GM12891 (cell line): ENCODE measurements around the gene TENM4.

Experiments
- POLR2A ChIP-seq: IDR thresholded peaks from 2 replicates; pipeline ENCODE4 v1.6.1; 2011; ENCODE audit warnings: low read depth, low read length, control low read depth
- TAF1 ChIP-seq: IDR thresholded peaks from 2 replicates; pipeline ENCODE4 v1.6.1; 2011; ENCODE audit warnings: low read depth, low read length, control low read depth

DNA sequence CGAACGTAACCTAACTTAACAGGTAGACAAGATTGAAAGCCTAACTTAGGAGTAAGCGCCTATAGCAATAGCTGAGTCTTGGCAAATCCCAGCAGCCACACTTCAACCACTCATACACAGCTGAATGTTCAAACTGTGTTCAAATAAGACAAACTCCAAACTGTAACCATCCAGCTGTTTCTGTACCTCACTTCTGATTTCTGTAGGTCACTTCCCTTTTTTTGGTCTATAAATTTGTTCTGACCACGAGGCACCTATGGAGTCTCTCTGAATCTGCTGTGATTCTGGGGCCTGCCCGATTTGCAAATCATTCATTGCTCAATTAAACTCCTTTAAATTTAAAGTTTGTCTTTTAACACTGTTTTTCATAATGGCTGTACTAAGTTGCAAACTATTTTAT is 8.2 kb upstream of the TENM4 start:
- TF ChIP-seq TAF1 (no peak), POLR2A (no peak)
